DMS53 (cell line): ENCODE measurements around the gene IL26.

Experiments used
- DNase-seq: peaks from one replicate; lab custom pipeline; 2025; lab: John Stamatoyannopoulos, UW

The IL26 gene, protein sequence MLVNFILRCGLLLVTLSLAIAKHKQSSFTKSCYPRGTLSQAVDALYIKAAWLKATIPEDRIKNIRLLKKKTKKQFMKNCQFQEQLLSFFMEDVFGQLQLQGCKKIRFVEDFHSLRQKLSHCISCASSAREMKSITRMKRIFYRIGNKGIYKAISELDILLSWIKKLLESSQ

GRCh38 chr12:68225576-68226476, at the start of gene IL26:
Gene IL26, minus strand, starts transcription at chr12:68225810. Its CDS starts 54 bp downstream, at chr12:68225756.
- DNase-seq: no peak

DNA sequence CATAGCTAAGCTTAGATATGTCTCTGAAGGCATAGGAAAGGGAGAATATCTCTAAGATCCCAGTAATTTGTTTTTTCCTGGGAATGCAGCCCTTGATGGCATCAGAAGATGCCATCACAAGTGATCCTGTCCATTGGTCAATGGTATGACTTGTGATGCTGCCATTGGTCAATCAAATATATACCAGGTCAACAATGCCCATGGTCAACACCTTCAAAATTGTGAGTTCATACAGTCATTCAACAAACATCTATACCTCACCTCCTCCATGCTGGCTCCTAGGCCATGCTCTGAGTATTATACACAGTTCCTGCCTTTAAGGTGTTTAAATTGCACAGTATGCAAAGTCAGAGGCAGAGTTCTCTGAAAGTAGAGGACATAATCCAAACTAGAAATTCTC, 47.1 kb upstream of the IL26 start:
- no peak for DNase-seq

GRCh38 chr12:68271346-68271745, 45.7 kb upstream of the IL26 start:
- no peak for DNase-seq

- no peak for DNase-seq
These were observed 44.7 kb upstream of the IL26 start for GRCh38 chr12:68270358-68270757.

DNA sequence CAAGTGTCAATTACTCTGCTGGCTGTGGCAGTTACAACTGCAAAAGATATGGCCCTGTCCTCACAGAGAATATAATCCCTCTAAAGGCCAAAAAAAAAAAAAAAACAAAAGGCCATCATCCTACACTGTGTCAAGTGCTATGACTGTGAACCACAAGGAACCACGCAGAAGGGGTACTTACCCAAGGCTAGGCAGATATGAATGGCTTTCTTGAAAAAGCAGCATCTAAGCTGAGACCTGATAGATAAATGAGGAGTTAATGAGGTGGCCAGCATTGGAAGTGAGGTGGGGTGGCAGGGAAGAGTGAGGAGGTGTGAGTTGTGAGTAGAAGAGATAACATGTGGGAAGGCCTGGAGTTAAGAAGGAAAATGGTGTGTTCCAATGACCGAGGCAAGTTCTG, 44.2 kb upstream of the IL26 start:
- no peak for DNase-seq

DNA sequence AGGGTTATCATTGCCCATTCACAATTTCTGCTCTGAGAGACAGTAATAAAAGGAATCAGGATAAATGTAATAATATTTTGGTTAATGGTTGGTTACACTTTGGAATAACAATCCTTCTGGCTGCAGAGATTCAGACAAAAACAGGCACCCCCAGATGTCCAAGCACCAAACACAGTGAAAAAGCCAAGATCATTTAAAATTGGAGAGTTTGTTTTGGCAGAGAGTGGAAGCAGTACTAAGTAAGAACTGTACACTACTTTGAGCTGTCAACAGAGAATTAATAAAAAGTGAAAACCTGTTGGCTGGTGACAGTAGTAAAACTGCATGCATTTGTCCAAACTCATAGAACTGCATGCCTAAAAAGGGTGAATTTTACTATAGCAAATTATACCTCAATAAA, 43.4 kb upstream of the IL26 start:
- no peak for DNase-seq

DNA sequence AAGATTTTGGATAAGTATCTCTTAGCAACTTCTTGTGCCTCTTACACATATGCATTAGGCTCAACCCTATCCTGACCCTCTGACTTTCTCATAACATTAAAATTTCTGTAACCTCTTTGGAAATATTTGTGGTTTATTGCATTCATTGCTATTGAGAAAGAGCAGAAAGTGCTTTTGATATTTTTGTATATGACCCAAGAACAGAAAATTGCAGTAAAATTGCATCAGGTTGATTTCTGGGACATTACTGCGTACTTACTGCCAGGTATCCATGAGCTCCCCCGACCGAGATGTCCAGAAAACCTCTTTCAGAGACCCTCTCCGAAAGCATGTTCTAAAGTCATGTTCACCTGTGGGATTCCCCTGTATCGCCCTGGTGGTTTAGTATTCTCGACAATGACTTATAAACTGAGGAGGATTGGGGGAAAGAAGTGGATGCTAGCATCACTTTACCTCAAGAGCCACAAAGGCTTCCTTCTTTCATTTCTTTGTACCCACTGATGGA, 42.3 kb upstream of the IL26 start:
- no peak for DNase-seq

- DNase-seq: no peak
These were observed 39.2 kb upstream of the IL26 start for GRCh38 chr12:68264857-68265256.

- DNase-seq: no peak
These were observed 38.7 kb upstream of the IL26 start for GRCh38 chr12:68264158-68264855.

DNA sequence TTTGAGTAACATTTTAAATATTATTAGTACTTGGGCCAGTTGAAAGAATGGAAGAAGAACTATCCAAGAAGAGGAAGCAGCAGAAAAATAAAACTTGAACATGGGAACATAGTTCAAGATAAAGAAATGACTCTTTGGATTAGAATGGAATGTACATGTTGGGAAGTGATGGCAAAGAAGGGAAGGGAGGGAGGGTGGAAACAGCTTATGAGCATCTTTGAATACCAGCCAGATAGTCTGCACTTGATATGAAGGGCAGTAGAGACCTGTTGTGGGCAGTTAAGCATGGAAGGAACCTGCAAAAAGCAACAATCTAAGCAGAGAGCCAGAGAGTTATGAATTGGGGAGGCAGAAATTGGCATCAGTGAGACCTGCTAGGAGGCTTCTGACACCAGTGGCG, 37.8 kb upstream of the IL26 start:
- no peak for DNase-seq

DNA sequence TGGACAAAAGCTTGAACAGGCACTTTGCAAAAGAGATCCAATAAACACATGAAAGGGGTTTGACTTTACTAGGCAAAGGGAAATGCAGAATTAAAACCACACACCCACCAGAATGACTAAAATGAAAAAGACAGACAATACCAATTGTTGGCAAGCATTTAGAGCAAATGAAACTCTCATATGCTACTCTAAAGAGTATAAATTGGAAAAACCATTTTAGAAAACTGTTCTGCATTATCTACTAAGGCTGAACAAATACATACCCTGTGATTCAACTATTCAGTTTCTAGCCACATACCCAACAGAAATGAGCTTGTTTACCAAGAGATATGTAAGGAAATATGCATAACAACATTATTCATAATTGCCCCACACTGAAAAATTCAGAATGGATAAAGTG, 36.3 kb upstream of the IL26 start:
- DNase-seq: no peak

GRCh38 chr12:68260153-68260552, 34.5 kb upstream of the IL26 start:
- no peak for DNase-seq

- DNase-seq: no peak
These were observed 33.8 kb upstream of the IL26 start for GRCh38 chr12:68259318-68259940.

DNA sequence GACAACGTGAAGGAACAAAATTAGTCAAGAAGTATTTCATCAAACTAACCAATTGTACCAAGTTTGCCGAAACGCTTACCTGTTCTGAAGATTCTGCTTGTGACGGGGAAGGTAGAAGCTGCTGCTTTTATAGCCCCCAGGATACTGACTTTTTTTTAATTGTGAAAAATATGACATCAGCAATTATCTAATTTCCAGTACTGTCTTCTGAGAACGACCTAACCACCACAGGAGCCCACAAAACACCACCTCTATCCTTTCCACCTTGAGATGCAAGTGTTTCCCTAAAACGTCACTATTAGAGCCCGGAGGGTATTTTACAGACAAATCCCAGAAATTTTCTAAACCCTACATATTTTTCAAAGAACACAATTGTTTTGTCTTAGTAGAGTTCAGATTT, 27.9 kb upstream of the IL26 start, which contains the start of gene IL22:
TSS of gene IL22 (minus strand) at position 101 of the 400 bp plus-strand sequence. CDS start 156 bp downstream, outside the sequence.
- DNase-seq: no peak

- no peak for DNase-seq
These were observed 26.5 kb upstream of the IL26 start for GRCh38 chr12:68252077-68252476.

- no peak for DNase-seq
These were observed 24.8 kb upstream of the IL26 start for GRCh38 chr12:68250454-68250853.

DNA sequence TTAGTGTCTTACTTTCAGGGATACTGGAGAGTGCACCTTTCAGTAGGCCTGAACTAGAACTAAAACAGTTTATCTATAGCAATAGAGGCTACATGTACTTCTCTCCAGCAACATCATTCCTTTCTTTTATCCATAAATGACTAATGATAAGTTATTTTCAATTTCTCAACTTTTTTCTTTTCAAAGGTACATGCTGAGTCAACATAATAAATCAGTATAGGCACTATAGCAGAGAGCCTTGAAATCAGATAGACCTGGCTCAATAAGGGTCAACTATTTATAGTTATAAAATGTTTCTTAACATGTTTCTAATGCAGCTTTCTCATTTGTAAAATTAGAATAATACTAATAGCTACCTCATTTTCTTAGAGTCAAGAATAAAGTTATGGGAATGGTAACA, 22.2 kb upstream of the IL26 start:
- no peak for DNase-seq

DNA sequence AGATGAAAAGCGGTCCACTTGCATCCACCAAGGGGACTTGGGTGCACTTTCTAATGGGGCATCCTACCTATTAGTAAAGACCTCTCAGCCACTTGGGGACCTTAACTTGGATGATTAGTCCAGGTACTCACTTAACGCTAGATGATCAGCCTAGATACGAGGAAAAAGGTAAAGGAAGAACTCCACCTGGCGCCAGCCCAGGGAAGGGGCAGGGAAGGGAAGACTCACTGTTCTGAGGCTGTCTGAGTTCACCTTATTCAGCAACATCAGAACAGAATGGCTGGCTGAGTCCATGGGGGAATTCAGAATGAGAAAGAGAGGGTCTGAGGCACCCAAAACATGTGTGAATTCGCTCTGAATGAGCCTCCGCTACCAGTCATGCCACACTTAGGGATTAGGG, 20.7 kb upstream of the IL26 start:
- DNase-seq: no peak

DNA sequence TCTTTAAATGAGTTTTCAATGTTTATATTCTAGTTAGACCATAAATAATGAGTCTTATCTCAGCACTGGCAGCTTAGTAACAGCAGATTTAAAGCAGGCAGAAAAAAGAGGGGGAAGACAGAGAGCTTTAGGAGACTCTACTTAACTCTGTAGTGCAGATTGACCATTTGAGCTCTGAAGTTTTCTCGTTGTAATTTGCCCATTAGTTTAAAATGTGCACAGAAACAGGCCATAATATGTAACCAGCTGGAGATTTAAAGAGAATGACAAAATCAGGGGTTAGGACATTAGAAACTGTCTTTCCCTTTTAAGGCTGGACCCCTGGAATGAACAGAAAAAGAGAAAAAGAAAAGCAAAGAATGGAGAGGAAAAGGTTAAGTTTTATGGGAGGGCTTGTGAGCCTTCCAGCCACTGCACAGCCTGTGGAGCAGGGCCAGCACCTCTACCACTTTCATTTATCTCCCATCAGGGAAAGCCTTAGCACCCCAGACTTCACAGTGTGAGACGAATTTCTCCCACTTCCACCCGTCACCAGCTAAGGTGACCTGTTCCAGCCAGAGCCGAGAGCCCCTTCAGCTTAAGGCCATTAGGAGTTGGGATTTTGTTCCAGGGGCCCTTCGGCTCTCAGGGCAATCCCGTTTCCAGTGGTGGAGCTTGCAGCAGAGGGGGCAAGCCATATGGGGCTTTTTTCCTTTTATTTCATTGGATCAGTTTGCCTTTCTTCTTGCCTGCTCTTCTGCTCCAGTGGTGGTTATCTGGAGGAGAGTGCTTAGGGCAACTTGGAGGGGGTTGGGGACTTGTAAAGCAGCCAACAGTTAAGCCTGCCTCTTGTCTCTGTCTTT, 19.8 kb upstream of the IL26 start:
- no peak for DNase-seq

- DNase-seq: no peak
These were observed 17.2 kb upstream of the IL26 start for GRCh38 chr12:68242777-68243176.

DNA sequence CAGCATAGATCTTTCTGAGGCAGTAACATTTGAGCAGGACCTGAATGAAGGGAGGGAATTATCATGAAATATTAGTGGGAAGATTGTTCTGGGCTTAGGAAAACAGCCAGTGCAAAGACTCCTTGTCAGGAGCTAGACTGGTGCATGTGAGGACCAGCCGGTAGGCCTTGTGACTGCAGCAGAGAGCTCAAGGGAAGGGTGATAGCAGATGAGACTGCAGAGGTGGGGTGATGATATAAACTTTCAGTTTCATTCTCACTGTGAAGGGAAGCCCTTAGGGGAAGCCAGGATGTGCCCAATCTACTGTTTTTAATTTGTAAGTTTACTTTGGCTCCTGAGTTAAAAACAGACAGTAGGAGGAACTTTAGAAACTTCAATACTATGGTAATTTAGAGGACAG, 15.4 kb upstream of the IL26 start:
- no peak for DNase-seq
